COLO829 (cell line): ENCODE results near the gene MICU1.
"Not testable (repeated sequence)": the region's sequence is repeated elsewhere in the genome, so short reads cannot be mapped to it uniquely, and the experiment has no call there.

ENCODE experiments used
- DNase-seq: peaks from one replicate; pipeline ENCODE4 v3.0.0; 2012; ENCODE audit warnings: low spot score

Gene MICU1

GRCh38 chr10:72445851-72446250, 180.0 kb downstream of the MICU1 start:
- DNase-seq: no peak

GRCh38 chr10:72442969-72443368, 182.9 kb downstream of the MICU1 start:
- not testable (repeated sequence) for DNase-seq

- DNase-seq: no peak
Observed at GRCh38 chr10:72435570-72435969, 190.3 kb downstream of the MICU1 start.

GRCh38 chr10:72430936-72431335, 194.9 kb downstream of the MICU1 start:
- not testable (repeated sequence) for DNase-seq

- DNase-seq: no peak
Observed at GRCh38 chr10:72429931-72430330, 195.9 kb downstream of the MICU1 start.

- DNase-seq: no peak
Observed at GRCh38 chr10:72426986-72427385, 198.9 kb downstream of the MICU1 start.

GRCh38 chr10:72425133-72425532, 200.7 kb downstream of the MICU1 start:
- DNase-seq: peak; percentile 36

- DNase-seq: no peak
Observed at GRCh38 chr10:72424561-72424960, 201.3 kb downstream of the MICU1 start.

- no peak for DNase-seq
Observed at GRCh38 chr10:72423426-72423825, 202.5 kb downstream of the MICU1 start.

GRCh38 chr10:72421885-72422540, 203.9 kb downstream of the MICU1 start:
- DNase-seq: no peak

GRCh38 chr10:72419241-72419640, 206.6 kb downstream of the MICU1 start:
- no peak for DNase-seq

GRCh38 chr10:72418679-72419078, 207.2 kb downstream of the MICU1 start:
- no peak for DNase-seq

- no peak for DNase-seq
Observed at GRCh38 chr10:72417971-72418370, 207.9 kb downstream of the MICU1 start.

GRCh38 chr10:72416661-72417060, 209.2 kb downstream of the MICU1 start:
- no peak for DNase-seq

- DNase-seq: no peak
Observed at GRCh38 chr10:72414642-72415041, 211.2 kb downstream of the MICU1 start.

- DNase-seq: no peak
Observed at GRCh38 chr10:72409167-72409566, 216.7 kb downstream of the MICU1 start.

- no peak for DNase-seq
Observed at GRCh38 chr10:72407927-72408600, 217.8 kb downstream of the MICU1 start.

GRCh38 chr10:72407471-72407870, 218.4 kb downstream of the MICU1 start:
- DNase-seq: no peak

GRCh38 chr10:72395581-72395980, 230.3 kb downstream of the MICU1 start:
- not testable (repeated sequence) for DNase-seq

GRCh38 chr10:72392571-72392970, 233.3 kb downstream of the MICU1 start:
- DNase-seq: no peak

GRCh38 chr10:72390764-72391163, 235.1 kb downstream of the MICU1 start:
- no peak for DNase-seq

GRCh38 chr10:72389716-72390115, 236.2 kb downstream of the MICU1 start:
- DNase-seq: no peak

GRCh38 chr10:72389014-72389413, 236.9 kb downstream of the MICU1 start:
- DNase-seq: no peak

GRCh38 chr10:72388062-72388461, 237.8 kb downstream of the MICU1 start:
- DNase-seq: no peak
